ENCODE measurements around the gene FHAD1.

GRCh38 chr1:15295696-15296095 lies 48.7 kb downstream of the FHAD1 start:
- TF ChIP-seq, protein P1, sequence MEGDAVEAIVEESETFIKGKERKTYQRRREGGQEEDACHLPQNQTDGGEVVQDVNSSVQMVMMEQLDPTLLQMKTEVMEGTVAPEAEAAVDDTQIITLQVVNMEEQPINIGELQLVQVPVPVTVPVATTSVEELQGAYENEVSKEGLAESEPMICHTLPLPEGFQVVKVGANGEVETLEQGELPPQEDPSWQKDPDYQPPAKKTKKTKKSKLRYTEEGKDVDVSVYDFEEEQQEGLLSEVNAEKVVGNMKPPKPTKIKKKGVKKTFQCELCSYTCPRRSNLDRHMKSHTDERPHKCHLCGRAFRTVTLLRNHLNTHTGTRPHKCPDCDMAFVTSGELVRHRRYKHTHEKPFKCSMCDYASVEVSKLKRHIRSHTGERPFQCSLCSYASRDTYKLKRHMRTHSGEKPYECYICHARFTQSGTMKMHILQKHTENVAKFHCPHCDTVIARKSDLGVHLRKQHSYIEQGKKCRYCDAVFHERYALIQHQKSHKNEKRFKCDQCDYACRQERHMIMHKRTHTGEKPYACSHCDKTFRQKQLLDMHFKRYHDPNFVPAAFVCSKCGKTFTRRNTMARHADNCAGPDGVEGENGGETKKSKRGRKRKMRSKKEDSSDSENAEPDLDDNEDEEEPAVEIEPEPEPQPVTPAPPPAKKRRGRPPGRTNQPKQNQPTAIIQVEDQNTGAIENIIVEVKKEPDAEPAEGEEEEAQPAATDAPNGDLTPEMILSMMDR (IDR thresholded peaks at IDR 0.05): no peak
- TF ChIP-seq POLR2A (IDR thresholded peaks at IDR 0.05): no peak

All from Peyer's patch (tissue), 4 donors.